ENCODE results near the gene FAM149A.

DNA sequence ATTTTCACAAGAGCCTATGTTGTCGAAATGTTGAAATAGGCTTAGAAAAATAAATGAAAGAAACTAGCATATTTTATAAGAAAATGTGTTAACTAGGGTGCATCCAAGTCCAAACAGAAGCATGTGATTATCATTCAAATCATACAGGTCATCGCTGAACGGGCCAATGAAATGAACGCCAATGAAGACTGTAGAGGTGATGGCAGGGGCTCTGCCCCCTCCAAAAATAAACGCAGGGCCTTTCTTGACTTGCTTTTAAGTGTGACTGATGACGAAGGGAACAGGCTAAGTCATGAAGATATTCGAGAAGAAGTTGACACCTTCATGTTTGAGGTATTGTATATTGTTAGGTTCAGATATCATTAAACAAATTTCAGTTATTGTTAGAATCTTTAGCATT, 96.5 kb downstream of the FAM149A start:
- TF ChIP-seq POLR2A (IDR thresholded peaks at IDR 0.05), result no peak
- TF ChIP-seq, protein P1, sequence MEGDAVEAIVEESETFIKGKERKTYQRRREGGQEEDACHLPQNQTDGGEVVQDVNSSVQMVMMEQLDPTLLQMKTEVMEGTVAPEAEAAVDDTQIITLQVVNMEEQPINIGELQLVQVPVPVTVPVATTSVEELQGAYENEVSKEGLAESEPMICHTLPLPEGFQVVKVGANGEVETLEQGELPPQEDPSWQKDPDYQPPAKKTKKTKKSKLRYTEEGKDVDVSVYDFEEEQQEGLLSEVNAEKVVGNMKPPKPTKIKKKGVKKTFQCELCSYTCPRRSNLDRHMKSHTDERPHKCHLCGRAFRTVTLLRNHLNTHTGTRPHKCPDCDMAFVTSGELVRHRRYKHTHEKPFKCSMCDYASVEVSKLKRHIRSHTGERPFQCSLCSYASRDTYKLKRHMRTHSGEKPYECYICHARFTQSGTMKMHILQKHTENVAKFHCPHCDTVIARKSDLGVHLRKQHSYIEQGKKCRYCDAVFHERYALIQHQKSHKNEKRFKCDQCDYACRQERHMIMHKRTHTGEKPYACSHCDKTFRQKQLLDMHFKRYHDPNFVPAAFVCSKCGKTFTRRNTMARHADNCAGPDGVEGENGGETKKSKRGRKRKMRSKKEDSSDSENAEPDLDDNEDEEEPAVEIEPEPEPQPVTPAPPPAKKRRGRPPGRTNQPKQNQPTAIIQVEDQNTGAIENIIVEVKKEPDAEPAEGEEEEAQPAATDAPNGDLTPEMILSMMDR (IDR thresholded peaks at IDR 0.05), result no peak

Measured in adrenal gland (tissue), 5 donors.